Measurements from ENCODE around the gene UCP2. TPM values are rescaled to one million over a fixed set of nuclear protein-coding genes. Genes with fewer than 3 reads are reported as not detected.

Gene UCP2
- polyA plus RNA-seq, 2 donors: 3.0 to 5.0 TPM

- H3K4me3 ChIP-seq (ENCODE audit: low read depth in 1 of 2, low read length in 2 of 2): no peak overlapping the region
- peaks cover 0 to 3% of the 10 kb centered on the region in 2 donors for H3K4me1 ChIP-seq (ENCODE audit: control insufficient read depth in 2 of 2, insufficient read depth in 2 of 2, low read length in 1 of 2)
- no peaks in the 10 kb centered on the region for H3K27me3 ChIP-seq (ENCODE audit: control insufficient read depth in 1 of 2, insufficient read depth in 2 of 2, low read length in 2 of 2)
- H3K27ac ChIP-seq (ENCODE audit: low read depth in 2 of 2, low read length in 1 of 2): no peak overlapping the region
- H3K9me3 ChIP-seq (ENCODE audit: control insufficient read depth in 2 of 2, insufficient read depth in 1 of 2, low read depth in 1 of 2, low read length in 1 of 2): no peaks in the 10 kb centered on the region
- 79 to 82% methylated on average over 9 of the region's 9 CpGs for WGBS, 2 donors
- no peaks in the 10 kb centered on the region for H3K36me3 ChIP-seq (ENCODE audit: control insufficient read depth in 2 of 2, insufficient read depth in 2 of 2, low read length in 1 of 2)
Observed at GRCh38 chr11:74010306-74011300, 28.0 kb upstream of the UCP2 start.

GRCh38 chr11:74009675-74010305, 27.1 kb upstream of the UCP2 start:
- Histone ChIP-seq H3K4me1 (ENCODE audit: control insufficient read depth in 2 of 2, insufficient read depth in 2 of 2, low read length in 1 of 2) (peaks cover 0 to under 1% of the 10 kb centered on the region in 2 donors), H3K4me3 (ENCODE audit: low read depth in 1 of 2, low read length in 2 of 2) (no peak overlapping the region), H3K27ac (ENCODE audit: low read depth in 2 of 2, low read length in 1 of 2) (no peak overlapping the region), H3K27me3 (ENCODE audit: control insufficient read depth in 1 of 2, insufficient read depth in 2 of 2, low read length in 2 of 2) (no peaks in the 10 kb centered on the region), H3K9me3 (ENCODE audit: control insufficient read depth in 2 of 2, insufficient read depth in 1 of 2, low read depth in 1 of 2, low read length in 1 of 2) (no peaks in the 10 kb centered on the region), H3K36me3 (ENCODE audit: control insufficient read depth in 2 of 2, insufficient read depth in 2 of 2, low read length in 1 of 2) (no peaks in the 10 kb centered on the region)
- 91 to 95% methylated on average over 5 of the region's 5 CpGs for WGBS, 2 donors

GRCh38 chr11:74009230-74009547, 26.5 kb upstream of the UCP2 start:
- Histone ChIP-seq H3K4me3 (ENCODE audit: low read depth in 1 of 2, low read length in 2 of 2) (no peak overlapping the region), H3K27ac (ENCODE audit: low read depth in 2 of 2, low read length in 1 of 2) (no peak overlapping the region), H3K4me1 (ENCODE audit: control insufficient read depth in 2 of 2, insufficient read depth in 2 of 2, low read length in 1 of 2) (no peaks in the 10 kb centered on the region), H3K27me3 (ENCODE audit: control insufficient read depth in 1 of 2, insufficient read depth in 2 of 2, low read length in 2 of 2) (no peaks in the 10 kb centered on the region), H3K9me3 (ENCODE audit: control insufficient read depth in 2 of 2, insufficient read depth in 1 of 2, low read depth in 1 of 2, low read length in 1 of 2) (no peaks in the 10 kb centered on the region), H3K36me3 (ENCODE audit: control insufficient read depth in 2 of 2, insufficient read depth in 2 of 2, low read length in 1 of 2) (no peaks in the 10 kb centered on the region)
- 90 to 91% methylated on average over 3 of the region's 3 CpGs for WGBS, 2 donors

GRCh38 chr11:74008373-74009229, 26.0 kb upstream of the UCP2 start, which contains the start of gene UCP3:
TSS of gene UCP3 (minus strand) at chr11:74009085. CDS start at chr11:74007042, 2,043 bp downstream.
- 68 to 73% methylated on average over 9 of the region's 9 CpGs for WGBS, 2 donors
- Histone ChIP-seq H3K9me3 (ENCODE audit: control insufficient read depth in 2 of 2, insufficient read depth in 1 of 2, low read depth in 1 of 2, low read length in 1 of 2) (no peaks in the 10 kb centered on the region), H3K27ac (ENCODE audit: low read depth in 2 of 2, low read length in 1 of 2) (no peak within 1 kb of the TSS), H3K4me1 (ENCODE audit: control insufficient read depth in 2 of 2, insufficient read depth in 2 of 2, low read length in 1 of 2) (no peaks in the 10 kb centered on the region), H3K4me3 (ENCODE audit: low read depth in 1 of 2, low read length in 2 of 2) (no peak within 1 kb of the TSS), H3K36me3 (ENCODE audit: control insufficient read depth in 2 of 2, insufficient read depth in 2 of 2, low read length in 1 of 2) (no peaks in the 10 kb centered on the region), H3K27me3 (ENCODE audit: control insufficient read depth in 1 of 2, insufficient read depth in 2 of 2, low read length in 2 of 2) (no peaks in the 10 kb centered on the region)

GRCh38 chr11:74007691-74008372, 25.2 kb upstream of the UCP2 start:
- Histone ChIP-seq H3K27me3 (ENCODE audit: control insufficient read depth in 1 of 2, insufficient read depth in 2 of 2, low read length in 2 of 2) (no peaks in the 10 kb centered on the region), H3K27ac (ENCODE audit: low read depth in 2 of 2, low read length in 1 of 2) (no peak overlapping the region), H3K4me3 (ENCODE audit: low read depth in 1 of 2, low read length in 2 of 2) (no peak overlapping the region), H3K36me3 (ENCODE audit: control insufficient read depth in 2 of 2, insufficient read depth in 2 of 2, low read length in 1 of 2) (peaks cover 0 to 2% of the 10 kb centered on the region in 2 donors), H3K9me3 (ENCODE audit: control insufficient read depth in 2 of 2, insufficient read depth in 1 of 2, low read depth in 1 of 2, low read length in 1 of 2) (no peaks in the 10 kb centered on the region), H3K4me1 (ENCODE audit: control insufficient read depth in 2 of 2, insufficient read depth in 2 of 2, low read length in 1 of 2) (no peaks in the 10 kb centered on the region)
- 86% methylated on average over 6 of the region's 6 CpGs for WGBS, 2 donors

- 83% methylated on average over 7 of the region's 7 CpGs for WGBS, 2 donors
- Histone ChIP-seq H3K36me3 (ENCODE audit: control insufficient read depth in 2 of 2, insufficient read depth in 2 of 2, low read length in 1 of 2) (peaks cover 0 to 2% of the 10 kb centered on the region in 2 donors), H3K9me3 (ENCODE audit: control insufficient read depth in 2 of 2, insufficient read depth in 1 of 2, low read depth in 1 of 2, low read length in 1 of 2) (no peaks in the 10 kb centered on the region), H3K4me3 (ENCODE audit: low read depth in 1 of 2, low read length in 2 of 2) (no peak overlapping the region), H3K4me1 (ENCODE audit: control insufficient read depth in 2 of 2, insufficient read depth in 2 of 2, low read length in 1 of 2) (no peaks in the 10 kb centered on the region), H3K27ac (ENCODE audit: low read depth in 2 of 2, low read length in 1 of 2) (no peak overlapping the region), H3K27me3 (ENCODE audit: control insufficient read depth in 1 of 2, insufficient read depth in 2 of 2, low read length in 2 of 2) (no peaks in the 10 kb centered on the region)
Observed at GRCh38 chr11:74006743-74007304, 24.2 kb upstream of the UCP2 start.

GRCh38 chr11:74005721-74006517, 23.3 kb upstream of the UCP2 start:
- WGBS, 2 donors: 96% methylated on average over 29 of the region's 29 CpGs
- Histone ChIP-seq H3K4me1 (ENCODE audit: control insufficient read depth in 2 of 2, insufficient read depth in 2 of 2, low read length in 1 of 2) (no peaks in the 10 kb centered on the region), H3K27ac (ENCODE audit: low read depth in 2 of 2, low read length in 1 of 2) (no peak overlapping the region)

GRCh38 chr11:74004759-74005615, 22.3 kb upstream of the UCP2 start:
- Histone ChIP-seq H3K27ac (ENCODE audit: low read depth in 2 of 2, low read length in 1 of 2) (no peak overlapping the region), H3K4me3 (ENCODE audit: low read depth in 1 of 2, low read length in 2 of 2) (no peak overlapping the region), H3K9me3 (ENCODE audit: control insufficient read depth in 2 of 2, insufficient read depth in 1 of 2, low read depth in 1 of 2, low read length in 1 of 2) (no peaks in the 10 kb centered on the region), H3K4me1 (ENCODE audit: control insufficient read depth in 2 of 2, insufficient read depth in 2 of 2, low read length in 1 of 2) (no peaks in the 10 kb centered on the region), H3K27me3 (ENCODE audit: control insufficient read depth in 1 of 2, insufficient read depth in 2 of 2, low read length in 2 of 2) (no peaks in the 10 kb centered on the region), H3K36me3 (ENCODE audit: control insufficient read depth in 2 of 2, insufficient read depth in 2 of 2, low read length in 1 of 2) (peaks cover 0 to 2% of the 10 kb centered on the region in 2 donors)
- 57 to 71% methylated on average over 11 of the region's 11 CpGs for WGBS, 2 donors

More at GRCh38 chr11:74005721-74006517, 23.3 kb upstream of the UCP2 start:
- H3K36me3 ChIP-seq (ENCODE audit: control insufficient read depth in 2 of 2, insufficient read depth in 2 of 2, low read length in 1 of 2): peaks cover 0 to 2% of the 10 kb centered on the region in 2 donors
- H3K9me3 ChIP-seq (ENCODE audit: control insufficient read depth in 2 of 2, insufficient read depth in 1 of 2, low read depth in 1 of 2, low read length in 1 of 2): no peaks in the 10 kb centered on the region
- H3K27me3 ChIP-seq (ENCODE audit: control insufficient read depth in 1 of 2, insufficient read depth in 2 of 2, low read length in 2 of 2): no peaks in the 10 kb centered on the region
- no peak overlapping the region for H3K4me3 ChIP-seq (ENCODE audit: low read depth in 1 of 2, low read length in 2 of 2)

All from esophagus (tissue), 2 donors.